SU-DHL-6 (cell line): ENCODE data around the gene ANKIB1.

Experiments used
- H2AFZ ChIP-seq: fragments of 200-600 bp; sonication (generic); 2 replicates; pipeline ENCODE4 v1.6.1; 2014; ENCODE audit warnings: low read depth, mild to moderate bottlenecking, moderate library complexity, mixed read lengths, antibody characterized with exemption, low read length; ENCODE audit not compliant: severe bottlenecking
- H3F3A ChIP-seq: fragments of 200-600 bp; shearing (Covaris generic); 2 replicates; pipeline ENCODE4 v1.6.0; 2016; ENCODE audit warnings: antibody characterized with exemption, mild to moderate bottlenecking; ENCODE audit not compliant: insufficient read depth
- H3K27ac ChIP-seq: fragments of 200-600 bp; sonication (generic); 2 replicates; pipeline ENCODE4 v1.5.1; 2016; ENCODE audit warnings: low read depth, mild to moderate bottlenecking, low read length, moderate library complexity, mixed read lengths
- H3K27me3 ChIP-seq: fragments of 200-600 bp; sonication (generic), shearing (Covaris generic); 2 replicates; pipeline ENCODE4 v1.6.0; 2014; ENCODE audit warnings: mild to moderate bottlenecking, low read length
- H3K36me3 ChIP-seq: fragments of 200-600 bp; sonication (generic); 2 replicates; pipeline ENCODE4 v1.6.1; 2014; ENCODE audit warnings: mild to moderate bottlenecking, low read length, mixed read lengths
- H3K4me2 ChIP-seq: fragments of 300-600, 200-600 bp; shearing (Covaris generic), sonication (generic); 2 replicates; pipeline ENCODE4 v1.6.0; 2014; ENCODE audit warnings: low read length, low read depth, mild to moderate bottlenecking; ENCODE audit not compliant: poor library complexity, severe bottlenecking
- H3K4me3 ChIP-seq: fragments of 200-600 bp; sonication (generic); 2 replicates; pipeline ENCODE4 v1.5.1; 2014; ENCODE audit warnings: antibody characterized with exemption, low read length, mild to moderate bottlenecking, mixed read lengths; ENCODE audit not compliant: insufficient read depth, poor library complexity, severe bottlenecking
- H3K79me2 ChIP-seq: fragments of 200-600 bp; sonication (generic); 2 replicates; pipeline ENCODE4 v1.6.1; 2014; ENCODE audit warnings: mild to moderate bottlenecking, low read length, moderate library complexity; ENCODE audit not compliant: insufficient read depth
- H3K9ac ChIP-seq: fragments of 200-600 bp; sonication (generic); 2 replicates; pipeline ENCODE4 v1.7.0; 2014; ENCODE audit warnings: mild to moderate bottlenecking, low read length
- H3K9me2 ChIP-seq: fragments of 200-600 bp; sonication (generic); replicated peaks from 2 replicates; pipeline ENCODE4 v1.6.1; 2014; ENCODE audit warnings: low read length; ENCODE audit not compliant: insufficient read depth
- H3K9me3 ChIP-seq: fragments of 200-600 bp; sonication (generic); 2 replicates; pipeline ENCODE4 v1.6.1; 2014; ENCODE audit warnings: low read length, mixed read lengths; ENCODE audit not compliant: insufficient read depth
- H4K20me1 ChIP-seq: fragments of 200-600 bp; sonication (generic); 2 replicates; pipeline ENCODE4 v1.6.1; 2014; ENCODE audit warnings: low read depth, mild to moderate bottlenecking, antibody characterized with exemption, low read length, moderate library complexity, mixed read lengths
- EZH2phosphoT487 ChIP-seq: fragments of 200-600 bp; sonication (generic), shearing (Covaris generic); conservative IDR thresholded peaks from 2 replicates; pipeline ENCODE4 v1.6.1; 2018; ENCODE audit warnings: mild to moderate bottlenecking, antibody characterized with exemption, low read length, moderate library complexity, mixed read lengths
- TF ChIP-seq, protein P1 (sequence below): fragments of 200-600 bp; sonication (generic); IDR thresholded peaks from one replicate; pipeline ENCODE4 v1.5.1; 2017; ENCODE audit warnings: antibody characterized with exemption, mild to moderate bottlenecking, low read length, moderate library complexity; ENCODE audit not compliant: insufficient read depth, poor library complexity, severe bottlenecking

The ANKIB1 gene

DNA sequence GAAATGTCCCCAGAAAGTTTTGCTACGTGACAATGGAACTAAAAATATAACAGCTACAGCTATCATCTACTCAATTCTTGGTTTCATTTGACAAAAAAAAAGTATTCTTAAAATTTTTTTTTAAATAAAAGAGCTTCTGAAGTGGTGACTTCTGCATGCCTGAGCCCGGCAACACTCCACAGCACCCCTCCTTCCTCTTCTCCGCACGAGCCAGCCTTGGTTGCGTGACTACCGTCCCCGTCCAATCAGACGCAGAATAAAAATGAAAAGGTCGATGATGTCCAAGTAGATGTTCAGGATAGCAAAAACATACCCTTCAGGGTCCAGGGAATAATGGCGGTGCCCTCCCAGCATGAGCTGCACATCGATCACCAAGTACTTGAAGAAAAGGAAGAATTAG, 167.0 kb downstream of the ANKIB1 start:
- no peak for TF ChIP-seq EZH2phosphoT487
- TF ChIP-seq, protein P1, sequence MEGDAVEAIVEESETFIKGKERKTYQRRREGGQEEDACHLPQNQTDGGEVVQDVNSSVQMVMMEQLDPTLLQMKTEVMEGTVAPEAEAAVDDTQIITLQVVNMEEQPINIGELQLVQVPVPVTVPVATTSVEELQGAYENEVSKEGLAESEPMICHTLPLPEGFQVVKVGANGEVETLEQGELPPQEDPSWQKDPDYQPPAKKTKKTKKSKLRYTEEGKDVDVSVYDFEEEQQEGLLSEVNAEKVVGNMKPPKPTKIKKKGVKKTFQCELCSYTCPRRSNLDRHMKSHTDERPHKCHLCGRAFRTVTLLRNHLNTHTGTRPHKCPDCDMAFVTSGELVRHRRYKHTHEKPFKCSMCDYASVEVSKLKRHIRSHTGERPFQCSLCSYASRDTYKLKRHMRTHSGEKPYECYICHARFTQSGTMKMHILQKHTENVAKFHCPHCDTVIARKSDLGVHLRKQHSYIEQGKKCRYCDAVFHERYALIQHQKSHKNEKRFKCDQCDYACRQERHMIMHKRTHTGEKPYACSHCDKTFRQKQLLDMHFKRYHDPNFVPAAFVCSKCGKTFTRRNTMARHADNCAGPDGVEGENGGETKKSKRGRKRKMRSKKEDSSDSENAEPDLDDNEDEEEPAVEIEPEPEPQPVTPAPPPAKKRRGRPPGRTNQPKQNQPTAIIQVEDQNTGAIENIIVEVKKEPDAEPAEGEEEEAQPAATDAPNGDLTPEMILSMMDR, result no peak
- Histone ChIP-seq H2AFZ (no peak overlapping the region), H3K4me2 (no peak overlapping the region), H3K9me3 (no peaks in the 10 kb centered on the region), H3K27ac (no peak overlapping the region), H3F3A (no peaks in the 10 kb centered on the region), H3K79me2 (no peaks in the 10 kb centered on the region), H4K20me1 (no peaks in the 10 kb centered on the region), H3K9me2 (no peaks in the 10 kb centered on the region), H3K9ac (no peak overlapping the region), H3K36me3 (no peaks in the 10 kb centered on the region), H3K4me3 (no peak overlapping the region), H3K27me3 (no peaks in the 10 kb centered on the region)

DNA sequence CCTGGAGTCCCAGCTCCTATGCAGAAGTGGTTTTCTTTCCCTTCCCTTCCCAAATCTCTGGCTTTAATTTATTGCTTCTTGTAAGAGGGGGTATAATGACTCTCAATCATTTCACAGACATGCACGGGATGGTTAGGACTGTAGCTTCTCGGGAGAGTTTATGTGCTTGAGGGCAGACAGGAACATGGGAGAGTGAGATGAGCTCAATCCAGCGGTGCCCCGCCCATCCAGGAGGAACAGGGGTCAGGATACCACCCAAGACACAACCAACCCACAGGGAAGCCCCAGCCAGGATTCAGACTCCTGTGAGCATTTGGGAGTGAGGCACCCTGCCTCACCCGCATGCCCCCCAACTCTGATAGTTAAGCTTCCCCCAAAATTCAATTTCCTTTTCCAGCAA, 167.8 kb downstream of the ANKIB1 start:
- Histone ChIP-seq H3K27ac (no peak overlapping the region), H3K9me3 (no peaks in the 10 kb centered on the region), H3F3A (no peaks in the 10 kb centered on the region), H3K9me2 (no peaks in the 10 kb centered on the region), H3K36me3 (no peaks in the 10 kb centered on the region), H3K4me2 (no peak overlapping the region), H3K4me3 (no peak overlapping the region), H3K27me3 (no peaks in the 10 kb centered on the region), H3K79me2 (no peaks in the 10 kb centered on the region), H3K9ac (no peak overlapping the region), H4K20me1 (no peaks in the 10 kb centered on the region), H2AFZ (no peak overlapping the region)
- TF ChIP-seq, protein P1, result no peak
- no peak for TF ChIP-seq EZH2phosphoT487

DNA sequence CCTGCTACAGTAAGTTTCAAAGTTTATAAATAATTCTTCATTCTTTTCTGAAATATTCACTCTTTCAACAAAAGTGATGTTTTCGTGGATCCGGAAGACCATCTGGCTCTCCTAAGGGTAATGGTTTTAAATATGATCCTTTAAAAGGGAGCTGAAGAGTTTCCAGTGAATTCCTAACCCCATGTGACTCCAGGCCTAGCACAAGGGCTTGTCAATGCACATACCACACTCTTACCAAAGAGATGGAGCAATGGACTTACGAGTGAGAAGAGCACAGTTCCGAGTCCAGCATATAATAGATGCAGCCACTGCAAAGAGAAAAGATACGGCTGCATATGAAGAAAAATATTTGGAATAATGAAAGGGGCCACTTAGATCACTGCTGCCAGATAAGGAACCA, 169.5 kb downstream of the ANKIB1 start:
- Histone ChIP-seq H3K27ac (no peak overlapping the region), H3K36me3 (no peaks in the 10 kb centered on the region)

More for the DNA sequence above, 169.5 kb downstream of the ANKIB1 start:
- H3F3A ChIP-seq, result no peaks in the 10 kb centered on the region
- H3K4me3 ChIP-seq, result no peak overlapping the region
- no peak overlapping the region for H2AFZ ChIP-seq
- H3K27me3 ChIP-seq, result no peaks in the 10 kb centered on the region
- no peaks in the 10 kb centered on the region for H3K9me3 ChIP-seq
- H3K79me2 ChIP-seq, result no peaks in the 10 kb centered on the region
- no peaks in the 10 kb centered on the region for H3K9me2 ChIP-seq
- no peak overlapping the region for H3K4me2 ChIP-seq
- H4K20me1 ChIP-seq, result no peaks in the 10 kb centered on the region
- TF ChIP-seq, protein P1, result no peak
- no peak for TF ChIP-seq EZH2phosphoT487
- H3K9ac ChIP-seq, result no peak overlapping the region
